Forelimb muscle (tissue), 1 donor: ENCODE results near the gene CRADD. TPM values are rescaled to one million over a fixed set of nuclear protein-coding genes. Genes with fewer than 3 reads are reported as not detected.
"Not testable (repeated sequence)": the region's sequence is repeated elsewhere in the genome, so short reads cannot be mapped to it uniquely, and the experiment has no call there.

ENCODE experiments used
- DNase-seq: peaks from one replicate; pipeline ENCODE4 v3.0.0-alpha.2; 2013; ENCODE audit warnings: low read depth
- polyA plus RNA-seq: library from polyadenylated mRNA; unstranded; fragments of 120-200 nt; gene quantifications from one replicate; pipeline ENCODE4 v1.2.1, GENCODE V29; 2013; ENCODE audit not compliant: insufficient read length

Gene CRADD
- polyA plus RNA-seq, 1 donor = 13.7 TPM

- no peak for DNase-seq
These were observed 193.0 kb downstream of the CRADD start for GRCh38 chr12:93870020-93870795.

- DNase-seq = not testable (repeated sequence)
These were observed 194.4 kb downstream of the CRADD start for GRCh38 chr12:93871566-93871965.

- no peak for DNase-seq
These were observed 196.4 kb downstream of the CRADD start for GRCh38 chr12:93873561-93873960.

- no peak for DNase-seq
These were observed 198.0 kb downstream of the CRADD start for GRCh38 chr12:93875157-93875556.

- DNase-seq = no peak
These were observed 199.2 kb downstream of the CRADD start for GRCh38 chr12:93876360-93876759.

GRCh38 chr12:93877446-93877845 is 200.3 kb downstream of the CRADD start:
- no peak for DNase-seq

GRCh38 chr12:93879476-93880421 is 202.6 kb downstream of the CRADD start:
- DNase-seq = no peak

GRCh38 chr12:93880853-93881522 is 203.8 kb downstream of the CRADD start:
- DNase-seq = no peak

GRCh38 chr12:93882763-93883162 is 205.6 kb downstream of the CRADD start:
- no peak for DNase-seq

GRCh38 chr12:93883436-93884154 is 206.4 kb downstream of the CRADD start:
- no peak for DNase-seq

GRCh38 chr12:93884794-93885460 is 207.8 kb downstream of the CRADD start:
- DNase-seq = no peak

GRCh38 chr12:93885973-93886532 is 208.9 kb downstream of the CRADD start:
- DNase-seq = not testable (repeated sequence)

- no peak for DNase-seq
These were observed 209.6 kb downstream of the CRADD start for GRCh38 chr12:93886533-93887511.

GRCh38 chr12:93888964-93889363 is 211.8 kb downstream of the CRADD start:
- no peak for DNase-seq

GRCh38 chr12:93889516-93890212 is 212.5 kb downstream of the CRADD start:
- no peak for DNase-seq

GRCh38 chr12:93892423-93893268 is 215.5 kb downstream of the CRADD start:
- peak; percentile 44 for DNase-seq

- DNase-seq = peak; percentile 91
These were observed 217.4 kb downstream of the CRADD start for GRCh38 chr12:93894391-93895088.
